Lung (tissue), 12 donors: Measurements from ENCODE around the gene SPP2. TPM values are rescaled to one million over a fixed set of nuclear protein-coding genes. Genes with fewer than 3 reads are reported as not detected.

Experiments used
- ATAC-seq: fragments of 200-7000 bp; cut with Tn5 transposase; one replicate; pipeline ENCODE4 v1.9.1; 2020; ENCODE audit warnings: moderate number of reproducible peaks; ENCODE audit not compliant: insufficient read depth, low FRiP score
- DNase-seq, 3 donors: peaks; one replicate each; pipeline ENCODE4 v3.0.0-alpha.2; 2013 to 2017
- H3K27ac ChIP-seq, 2 donors: one replicate each; pipeline ENCODE4 v1.5.1; 2013; ENCODE audit warnings: mild to moderate bottlenecking in 2 of 2, moderate library complexity in 2 of 2, control low read depth in 1 of 2, inconsistent platforms in 1 of 2, low read depth in 1 of 2, low read length in 1 of 2
- H3K27me3 ChIP-seq, 3 donors: one replicate each; pipeline ENCODE4 v1.5.1; 2013; ENCODE audit warnings: low read length in 2 of 3; ENCODE audit not compliant: control insufficient read depth in 3 of 3, insufficient read depth in 3 of 3
- H3K36me3 ChIP-seq, 4 donors: one replicate each; pipeline ENCODE4 v1.5.1; 2013; ENCODE audit warnings: low read length in 4 of 4, mild to moderate bottlenecking in 1 of 4, moderate library complexity in 1 of 4; ENCODE audit not compliant: control insufficient read depth in 4 of 4, insufficient read depth in 4 of 4
- H3K4me1 ChIP-seq, 5 donors: one replicate each; pipeline ENCODE4 v1.5.1; 2013; ENCODE audit warnings: low read length in 5 of 5, mild to moderate bottlenecking in 2 of 5, moderate library complexity in 1 of 5; ENCODE audit not compliant: control insufficient read depth in 5 of 5, insufficient read depth in 5 of 5
- H3K4me3 ChIP-seq: one replicate; pipeline ENCODE4 v1.5.1; 2013; ENCODE audit warnings: mild to moderate bottlenecking, control low read depth, moderate library complexity
- H3K9ac ChIP-seq, 2 donors: one replicate each; pipeline ENCODE4 v1.5.1; 2013; ENCODE audit warnings: low read length in 2 of 2, control low read depth in 1 of 2; ENCODE audit not compliant: insufficient read depth in 1 of 2
- H3K9me3 ChIP-seq, 4 donors: one replicate each; pipeline ENCODE4 v1.5.1; 2013; ENCODE audit warnings: low read length in 3 of 4, mild to moderate bottlenecking in 1 of 4, moderate library complexity in 1 of 4; ENCODE audit not compliant: control insufficient read depth in 4 of 4, insufficient read depth in 3 of 4
- WGBS, 2 donors: extraction: QIAGEN DNeasy Blood & Tissue Kit; methylation state at CpG; one replicate each; pipeline ENCODE4 v1.1.7; 2013; 5-methylcytosine and 5-hydroxymethylcytosine counted together
- polyA plus RNA-seq, 2 donors: library from polyadenylated mRNA; stranded (reverse); fragments of 200-250 nt; gene quantifications; one replicate each; pipeline ENCODE4 v1.2.1, GENCODE V29; 2013
- total RNA-seq, 2 donors: library from RNA; depleted of rRNA in 1 of 2; stranded (reverse); fragments of >200 nt in 1 of 2; gene quantifications; one replicate each; pipeline ENCODE4 v1.2.1, GENCODE V29; 2014 to 2021
- TF ChIP-seq, protein P1 (sequence below): IDR thresholded peaks from 2 replicates; pipeline ENCODE4 v1.5.1; 2012; ENCODE audit warnings: mild to moderate bottlenecking; ENCODE audit errors: control extremely low read depth, extremely low read depth
- donor health status: control.
- donor health status: control.
- donor health status: Bipolar disorder and iron deficiency.
- donor health status: healthy.
- donor health status: DM: yes; HTN: yes; CAD: no.

Gene SPP2
- total and polyA plus RNA-seq, 4 donors, result not detected

DNA sequence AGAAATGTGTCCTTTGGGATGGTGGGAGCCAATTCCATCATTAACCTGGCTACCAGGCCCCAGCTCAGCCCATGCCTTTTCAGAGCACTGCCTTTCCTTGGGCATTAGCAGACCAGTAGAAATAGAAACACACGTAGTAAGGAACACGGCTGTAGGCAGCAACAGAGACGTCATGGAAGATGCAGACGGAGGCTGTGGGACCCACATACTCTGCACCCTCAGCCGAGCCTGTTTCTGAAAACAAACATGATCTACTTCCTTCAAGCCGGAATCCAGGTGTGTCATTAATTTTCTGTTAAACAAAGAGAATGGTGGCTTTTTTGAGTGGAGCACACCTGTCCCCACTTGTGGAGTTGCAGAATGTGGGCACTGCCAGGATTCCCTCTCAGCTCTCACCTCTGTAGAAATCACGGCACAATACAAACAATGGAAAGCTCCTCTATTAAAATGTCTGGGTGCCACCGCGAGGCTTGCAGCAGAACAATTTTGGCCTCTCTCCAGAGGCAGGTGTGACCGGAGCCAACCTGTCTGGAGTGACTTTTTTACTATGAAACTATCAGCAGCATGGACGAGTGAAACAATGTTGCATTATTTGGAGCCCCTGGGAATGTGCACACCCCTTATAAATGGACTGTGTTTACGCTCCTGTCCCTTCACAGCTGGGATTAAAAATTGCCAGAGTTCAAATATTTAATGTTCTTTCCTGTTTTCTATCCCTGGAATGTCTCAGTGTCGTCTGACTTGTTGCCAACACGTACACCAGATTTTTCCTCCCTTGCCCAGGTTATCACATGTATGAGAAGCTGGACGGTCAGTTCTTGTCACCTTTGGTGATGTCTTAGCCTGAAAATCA, 31.7 kb downstream of the SPP2 start:
- peak overlapping the region in 1 of 2 donors; percentile 35 for H3K27ac ChIP-seq

DNA sequence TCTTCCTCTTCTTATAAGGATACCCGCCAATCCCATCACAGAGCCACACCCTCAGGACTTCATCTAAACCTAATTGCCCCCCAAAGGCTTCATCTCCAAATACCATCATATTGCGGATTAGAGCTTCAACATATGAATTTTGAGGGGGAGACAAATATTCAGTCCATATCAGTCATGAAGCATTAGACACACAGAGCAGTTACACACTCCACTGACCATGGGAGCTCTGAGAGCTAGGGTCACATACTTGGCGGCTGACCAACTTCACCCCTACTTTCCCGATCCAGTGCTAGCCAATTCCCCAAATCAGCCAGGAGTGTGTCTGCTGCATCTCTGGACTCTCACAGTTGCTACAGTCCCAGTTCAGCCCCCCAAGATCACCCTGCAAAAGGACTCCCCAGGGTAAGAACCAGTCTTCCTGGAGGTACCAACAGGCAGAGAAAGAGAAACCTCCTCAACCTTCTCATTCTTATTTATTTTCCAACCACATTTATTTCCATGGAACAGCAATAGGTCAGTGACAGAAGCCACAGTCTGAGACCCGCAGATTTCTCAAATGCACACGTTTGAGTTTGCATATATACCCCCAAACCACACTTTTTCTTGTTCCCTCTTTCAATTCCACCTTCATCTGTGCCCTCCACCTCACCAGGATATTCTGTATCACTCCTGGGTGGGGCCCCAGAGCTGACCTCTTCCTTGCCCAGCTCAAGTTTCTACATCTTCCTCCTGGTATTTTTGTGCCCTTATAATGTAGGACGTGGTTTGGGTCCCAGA, 33.3 kb downstream of the SPP2 start:
- TF ChIP-seq, protein P1, sequence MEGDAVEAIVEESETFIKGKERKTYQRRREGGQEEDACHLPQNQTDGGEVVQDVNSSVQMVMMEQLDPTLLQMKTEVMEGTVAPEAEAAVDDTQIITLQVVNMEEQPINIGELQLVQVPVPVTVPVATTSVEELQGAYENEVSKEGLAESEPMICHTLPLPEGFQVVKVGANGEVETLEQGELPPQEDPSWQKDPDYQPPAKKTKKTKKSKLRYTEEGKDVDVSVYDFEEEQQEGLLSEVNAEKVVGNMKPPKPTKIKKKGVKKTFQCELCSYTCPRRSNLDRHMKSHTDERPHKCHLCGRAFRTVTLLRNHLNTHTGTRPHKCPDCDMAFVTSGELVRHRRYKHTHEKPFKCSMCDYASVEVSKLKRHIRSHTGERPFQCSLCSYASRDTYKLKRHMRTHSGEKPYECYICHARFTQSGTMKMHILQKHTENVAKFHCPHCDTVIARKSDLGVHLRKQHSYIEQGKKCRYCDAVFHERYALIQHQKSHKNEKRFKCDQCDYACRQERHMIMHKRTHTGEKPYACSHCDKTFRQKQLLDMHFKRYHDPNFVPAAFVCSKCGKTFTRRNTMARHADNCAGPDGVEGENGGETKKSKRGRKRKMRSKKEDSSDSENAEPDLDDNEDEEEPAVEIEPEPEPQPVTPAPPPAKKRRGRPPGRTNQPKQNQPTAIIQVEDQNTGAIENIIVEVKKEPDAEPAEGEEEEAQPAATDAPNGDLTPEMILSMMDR, result no peak
- H3K4me3 ChIP-seq, result no peak overlapping the region
- no peak for ATAC-seq
- no peaks in the 10 kb centered on the region for H3K27me3 ChIP-seq
- H3K9ac ChIP-seq, result no peak overlapping the region
- H3K4me1 ChIP-seq, result no peaks in the 10 kb centered on the region
- WGBS, 2 donors, result 79 to 86% methylated on average over 7 of the region's 7 CpGs
- no peaks in the 10 kb centered on the region for H3K36me3 ChIP-seq
- H3K27ac ChIP-seq, result no peak overlapping the region
- peaks cover 0 to 2% (median 0%) of the 10 kb centered on the region in 4 donors for H3K9me3 ChIP-seq
- no peak for DNase-seq

More for the DNA sequence above, 31.7 kb downstream of the SPP2 start:
- Histone ChIP-seq H3K4me1 (no peaks in the 10 kb centered on the region), H3K27me3 (no peaks in the 10 kb centered on the region), H3K9me3 (peaks cover 0 to under 1% (median 0%) of the 10 kb centered on the region in 4 donors), H3K4me3 (no peak overlapping the region), H3K36me3 (no peaks in the 10 kb centered on the region), H3K9ac (no peak overlapping the region)
- TF ChIP-seq, protein P1, result no peak
- 53 to 76% methylated on average over 15 of the region's 15 CpGs for WGBS, 2 donors
- DNase-seq (peak; percentile 66 to 85 (median 69)), ATAC-seq (peak; percentile 34)

- Histone ChIP-seq H3K27ac (peak overlapping the region in 1 of 2 donors; percentile 64), H3K27me3 (no peaks in the 10 kb centered on the region), H3K4me1 (peaks cover 0 to 5% (median 0%) of the 10 kb centered on the region in 5 donors), H3K9me3 (peaks cover 0 to 2% (median 1%) of the 10 kb centered on the region in 4 donors), H3K4me3 (no peak overlapping the region), H3K9ac (no peak overlapping the region), H3K36me3 (no peaks in the 10 kb centered on the region)
- DNase-seq, result peak in 2 of 3 donors; percentile 23 to 40
- ATAC-seq, result no peak
- TF ChIP-seq, protein P1, result no peak
- 25 to 36% methylated on average over 5 of the region's 5 CpGs for WGBS, 2 donors
These were observed 41.0 kb downstream of the SPP2 start for GRCh38 chr2:234091432-234091879.
